Activated CD8-positive, alpha-beta T cell treated with anti-CD3 and anti-CD28 coated beads for 36 hours (primary cell): Measurements from ENCODE around the gene TEAD3. TPM values are rescaled to one million over a fixed set of nuclear protein-coding genes. Genes with fewer than 3 reads are reported as not detected.

ENCODE experiments used
- ATAC-seq: fragments of 200-7000 bp; cut with Tn5 transposase; one replicate; pipeline ENCODE4 v1.10.0; 2021; ENCODE audit warnings: mild to moderate bottlenecking, moderate library complexity
- CTCF ChIA-PET: fragments of 350-600 bp; sonication (Branson Sonifier 250); formaldehyde crosslinking; loops from one replicate; lab custom pipeline; 2021; ENCODE audit warnings: antibody characterized with exemption; lab: Charles Lee
- POLR2A ChIA-PET: fragments of 350-600 bp; sonication (Branson Sonifier 250); formaldehyde crosslinking; loops from one replicate; lab custom pipeline; 2021; ENCODE audit warnings: antibody characterized with exemption; lab: Charles Lee
- DNase-seq: peaks from one replicate; pipeline ENCODE4 v3.0.0-alpha.2; 2020
- H3K27ac Mint-ChIP-seq: one replicate; pipeline ENCODE4 v1.8.0; 2021; ENCODE audit warnings: mild to moderate bottlenecking, mixed read lengths
- H3K27me3 Mint-ChIP-seq: one replicate; pipeline ENCODE4 v1.8.0; 2021; ENCODE audit warnings: mixed read lengths
- H3K36me3 Mint-ChIP-seq: one replicate; pipeline ENCODE4 v1.8.0; 2021; ENCODE audit warnings: low read depth, mixed read lengths
- H3K4me1 Mint-ChIP-seq: one replicate; pipeline ENCODE4 v1.8.0; 2021; ENCODE audit warnings: low read depth, mixed read lengths
- H3K4me3 Mint-ChIP-seq: one replicate; pipeline ENCODE4 v1.8.0; 2021; ENCODE audit warnings: mild to moderate bottlenecking, moderate library complexity, mixed read lengths
- H3K9me3 Mint-ChIP-seq: one replicate; pipeline ENCODE4 v1.8.0; 2021; ENCODE audit warnings: mixed read lengths
- intact Hi-C: fragments of 100-400 bp; cut with micrococcal nuclease; formaldehyde crosslinking; loops from one replicate; pipeline ENCODE4 v1.10.0; 2022
- total RNA-seq, 2 experiments: library from RNA; stranded (reverse); gene quantifications; one replicate each; pipeline ENCODE4 v1.2.3, GENCODE V29; 2021
- TF ChIP-seq, protein P1 (sequence below): fragments of 200-600 bp; IDR thresholded peaks from one replicate; pipeline ENCODE4 v1.8.0; 2022; ENCODE audit warnings: antibody characterized with exemption, mild to moderate bottlenecking

The TEAD3 gene
- total RNA-seq, 2 experiments from 2014 or later: 0.68 to 0.81 TPM

DNA sequence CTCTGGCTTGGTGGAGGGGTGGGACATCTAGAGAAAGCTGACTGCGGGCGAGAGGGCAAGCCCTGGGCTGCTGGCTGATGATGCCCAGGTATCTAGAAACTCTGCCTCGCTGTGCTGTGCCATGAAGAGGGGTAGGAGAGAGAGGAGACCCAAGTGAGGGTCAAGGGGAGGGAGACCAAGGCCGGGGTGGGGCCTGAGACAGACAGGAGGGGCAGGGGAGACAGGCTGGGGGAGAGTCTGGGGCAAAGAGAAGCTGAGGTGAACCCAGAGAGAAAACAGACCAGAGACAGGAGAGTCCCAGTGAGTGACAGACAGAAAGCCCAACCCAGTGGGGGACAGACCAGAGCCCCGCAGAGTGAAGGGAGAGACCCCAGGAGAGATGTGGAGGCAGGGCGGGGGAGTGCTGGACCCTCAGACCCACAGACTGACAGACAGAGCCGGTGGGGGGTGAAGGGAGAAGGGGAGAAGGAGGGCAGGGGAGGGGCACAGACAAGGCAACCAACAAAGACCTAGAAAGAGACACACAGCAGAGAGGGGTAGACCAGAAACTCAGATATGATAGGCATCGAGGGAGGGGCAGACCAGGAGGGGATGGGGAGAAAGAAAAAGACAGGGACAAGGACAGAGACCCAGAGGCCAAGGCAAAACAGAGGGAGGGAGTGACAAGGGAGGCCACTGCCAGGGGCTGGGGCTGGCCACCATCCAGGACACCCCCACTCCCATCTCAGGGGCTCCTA, 5.9 kb downstream of the TEAD3 start:
- ATAC-seq: no peak
- DNase-seq: no peak
- TF ChIP-seq, protein P1, sequence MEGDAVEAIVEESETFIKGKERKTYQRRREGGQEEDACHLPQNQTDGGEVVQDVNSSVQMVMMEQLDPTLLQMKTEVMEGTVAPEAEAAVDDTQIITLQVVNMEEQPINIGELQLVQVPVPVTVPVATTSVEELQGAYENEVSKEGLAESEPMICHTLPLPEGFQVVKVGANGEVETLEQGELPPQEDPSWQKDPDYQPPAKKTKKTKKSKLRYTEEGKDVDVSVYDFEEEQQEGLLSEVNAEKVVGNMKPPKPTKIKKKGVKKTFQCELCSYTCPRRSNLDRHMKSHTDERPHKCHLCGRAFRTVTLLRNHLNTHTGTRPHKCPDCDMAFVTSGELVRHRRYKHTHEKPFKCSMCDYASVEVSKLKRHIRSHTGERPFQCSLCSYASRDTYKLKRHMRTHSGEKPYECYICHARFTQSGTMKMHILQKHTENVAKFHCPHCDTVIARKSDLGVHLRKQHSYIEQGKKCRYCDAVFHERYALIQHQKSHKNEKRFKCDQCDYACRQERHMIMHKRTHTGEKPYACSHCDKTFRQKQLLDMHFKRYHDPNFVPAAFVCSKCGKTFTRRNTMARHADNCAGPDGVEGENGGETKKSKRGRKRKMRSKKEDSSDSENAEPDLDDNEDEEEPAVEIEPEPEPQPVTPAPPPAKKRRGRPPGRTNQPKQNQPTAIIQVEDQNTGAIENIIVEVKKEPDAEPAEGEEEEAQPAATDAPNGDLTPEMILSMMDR: no peak
- H3K9me3 Mint-ChIP-seq: no peaks in the 10 kb centered on the region
- no peak overlapping the region for H3K27ac Mint-ChIP-seq
- CTCF ChIA-PET: interaction anchor here (0.9 kb wide), 1 partner anchor 32 kb away, joined by 3 read pairs; no protein-coding TSS in a partner anchor
- H3K4me3 Mint-ChIP-seq: no peak overlapping the region
- peaks cover 17% of the 10 kb centered on the region for H3K4me1 Mint-ChIP-seq
- POLR2A ChIA-PET: interaction anchor here (1.3 to 24.5 kb wide), 3 partner anchors 9 to 1066 kb away, joined by 3 to 327 read pairs (median 4); partner anchors contain the start of gene RPL10A
- H3K27me3 Mint-ChIP-seq: no peaks in the 10 kb centered on the region
- no peaks in the 10 kb centered on the region for H3K36me3 Mint-ChIP-seq
- intact Hi-C loops: no loop called here

DNA sequence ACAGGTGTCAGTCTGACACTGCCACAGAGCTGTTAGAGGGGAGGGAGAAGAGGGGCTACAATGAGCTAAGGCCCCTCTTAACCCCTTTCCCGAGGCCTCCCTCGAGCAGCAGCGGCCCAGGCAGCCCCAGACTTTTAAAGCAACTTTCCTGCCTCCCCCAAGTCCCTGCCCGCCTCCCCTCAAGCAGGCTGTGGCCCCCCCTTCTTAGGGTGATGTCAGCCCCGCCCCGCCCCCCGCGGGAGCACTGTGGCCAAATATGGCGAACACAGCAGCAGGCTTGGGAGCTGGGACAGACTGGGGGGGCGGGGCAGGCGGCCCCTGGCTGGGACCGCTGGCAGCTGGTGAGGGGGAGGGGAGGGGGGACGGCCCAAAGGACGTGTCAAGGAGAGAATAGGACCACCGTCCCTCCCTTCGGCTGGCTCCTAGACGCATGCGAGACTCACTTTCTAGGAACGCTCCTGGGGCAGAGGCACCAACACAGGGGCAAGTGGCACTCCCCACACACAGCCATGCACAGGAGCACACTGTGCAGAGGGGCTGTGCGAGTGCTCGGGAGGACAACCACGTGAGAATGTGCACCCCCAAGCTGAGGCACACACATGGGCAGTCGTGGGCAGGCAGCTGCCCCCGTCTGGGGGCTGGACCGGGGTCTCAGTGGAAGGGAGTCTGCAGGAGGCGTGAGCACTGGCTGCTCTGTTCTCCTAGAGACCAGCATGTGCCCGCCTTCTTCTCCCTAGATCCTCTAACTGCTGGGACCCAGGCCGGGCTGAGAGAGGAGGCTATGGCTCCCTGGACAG, 6.7 kb downstream of the TEAD3 start:
- Mint-ChIP-seq H3K4me3 (no peak overlapping the region), H3K36me3 (no peaks in the 10 kb centered on the region), H3K27me3 (no peaks in the 10 kb centered on the region), H3K9me3 (no peaks in the 10 kb centered on the region), H3K4me1 (peaks cover 17% of the 10 kb centered on the region), H3K27ac (no peak overlapping the region)
- no peak for DNase-seq
- intact Hi-C loops: no loop called here
- TF ChIP-seq, protein P1: no peak
- no peak for ATAC-seq
- CTCF ChIA-PET: no interaction called here
- POLR2A ChIA-PET: interaction anchor here (1.5 to 24.5 kb wide), 2 partner anchors 19 to 1066 kb away, joined by 4 to 327 read pairs; partner anchors contain the start of gene RPL10A

DNA sequence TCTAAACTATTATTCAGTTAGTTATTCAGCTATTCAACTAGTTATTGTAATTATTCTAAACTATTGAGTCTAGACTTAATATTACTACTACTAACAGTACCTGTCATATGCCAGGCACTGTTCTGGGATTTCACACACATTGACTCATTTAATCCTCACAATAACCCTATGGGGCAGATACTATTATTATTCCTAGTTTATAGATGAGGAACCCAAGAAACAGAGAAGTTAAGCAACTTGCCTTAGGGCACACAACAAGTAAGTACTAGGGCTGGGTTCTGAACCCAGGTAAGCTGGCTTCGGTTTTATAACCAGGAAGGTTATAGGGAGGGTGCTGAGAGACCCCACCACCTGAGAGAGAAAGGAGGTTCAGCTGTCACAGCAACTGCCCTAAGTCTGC, 7.8 kb downstream of the TEAD3 start:
- ChIA-PET POLR2A (interaction anchor here (24.5 kb wide), 1 partner anchor 17 kb away, joined by 327 read pairs; the partner anchor contains the start of gene RPL10A), CTCF (interaction anchor here (1.3 kb wide), 1 partner anchor 8 kb away, joined by 3 read pairs; the partner anchor contains the start of gene TEAD3)
- ATAC-seq: no peak

DNA sequence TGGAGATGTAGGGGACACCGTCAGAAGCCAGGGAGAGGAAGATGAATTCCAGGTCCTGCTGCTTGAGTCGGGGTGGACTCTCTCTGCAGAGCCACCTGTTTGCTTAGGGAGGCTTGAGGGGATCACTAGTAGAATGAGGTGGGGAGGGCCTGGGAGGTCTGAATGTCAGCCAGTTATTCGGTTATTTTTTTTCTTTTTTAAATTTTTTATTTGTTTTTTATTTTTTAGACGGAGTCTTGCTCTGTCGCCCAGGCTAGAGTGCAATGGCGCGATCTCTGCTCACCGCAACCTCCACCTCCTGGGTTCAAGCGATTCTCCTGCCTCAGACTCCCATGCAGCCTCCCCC, 8.4 kb downstream of the TEAD3 start:
- Mint-ChIP-seq H3K27ac (no peak overlapping the region), H3K4me3 (no peak overlapping the region), H3K4me1 (peaks cover 12% of the 10 kb centered on the region), H3K27me3 (no peaks in the 10 kb centered on the region), H3K36me3 (no peaks in the 10 kb centered on the region), H3K9me3 (no peaks in the 10 kb centered on the region)
- TF ChIP-seq, protein P1: no peak
- ATAC-seq (no peak), DNase-seq (no peak)
- intact Hi-C loops: no loop called here
- POLR2A ChIA-PET: interaction anchor here (24.5 kb wide), 1 partner anchor 17 kb away, joined by 327 read pairs; the partner anchor contains the start of gene RPL10A
- CTCF ChIA-PET: interaction anchor here (1.3 kb wide), 1 partner anchor 9 kb away, joined by 3 read pairs; the partner anchor contains the start of gene TEAD3

More for the DNA sequence above, 7.8 kb downstream of the TEAD3 start:
- Mint-ChIP-seq H3K36me3 (no peaks in the 10 kb centered on the region), H3K9me3 (no peaks in the 10 kb centered on the region), H3K27me3 (no peaks in the 10 kb centered on the region), H3K4me3 (no peak overlapping the region), H3K27ac (no peak overlapping the region), H3K4me1 (peaks cover 16% of the 10 kb centered on the region)
- intact Hi-C loops: no loop called here
- TF ChIP-seq, protein P1: no peak
- DNase-seq: no peak
